Peyer's patch (tissue), 4 donors: Measurements from ENCODE around the gene MAGEB10. TPM values are rescaled to one million over a fixed set of nuclear protein-coding genes. Genes with fewer than 3 reads are reported as not detected.

Experiments used
- DNase-seq, 3 donors: peaks; one replicate each; pipeline ENCODE4 v3.0.0-alpha.2; 2017 to 2019
- H3K27ac ChIP-seq, 4 donors: fragments of 200-600 bp; sonication (generic); one replicate each; pipeline ENCODE4 v1.5.1; 2016 to 2019
- H3K27me3 ChIP-seq, 2 donors: fragments of 200-600 bp; sonication (generic); one replicate each; pipeline ENCODE4 v1.5.1; 2019
- H3K36me3 ChIP-seq, 3 donors: fragments of 200-600 bp; sonication (generic); one replicate each; pipeline ENCODE4 v1.5.1; 2016 to 2019
- H3K4me1 ChIP-seq, 4 donors: fragments of 200-600 bp; sonication (generic); one replicate each; pipeline ENCODE4 v1.5.1; 2016 to 2019
- H3K4me3 ChIP-seq, 4 donors: fragments of 200-600 bp; sonication (generic); 1 replicate in 3 of 4; 2 replicates in 1 of 4; pipeline ENCODE4 v1.5.1; 2016 to 2019; ENCODE audit warnings: mild to moderate bottlenecking in 1 of 4
- H3K9me3 ChIP-seq, 4 donors: fragments of 200-600 bp; sonication (generic); one replicate each; pipeline ENCODE4 v1.5.1; 2016 to 2019; ENCODE audit warnings: mild to moderate bottlenecking in 1 of 4
- CTCF ChIP-seq, 6 experiments: fragments of 450-650 bp in 4 of 6; fragments of 200-600 bp in 2 of 6; sonication (generic) in 1 of 6; IDR thresholded peaks; one replicate each; pipeline ENCODE4 v1.5.1; 2017 to 2019; ENCODE audit warnings: antibody characterized with exemption in 6 of 6, mild to moderate bottlenecking in 3 of 6, moderate library complexity in 1 of 6
- POLR2A ChIP-seq, 2 donors: fragments of 450-650 bp; IDR thresholded peaks; one replicate each; pipeline ENCODE4 v1.5.1; 2017; ENCODE audit warnings: antibody characterized with exemption in 2 of 2, mild to moderate bottlenecking in 2 of 2, moderate library complexity in 2 of 2
- total RNA-seq, 4 donors: library from RNA; depleted of rRNA; stranded (reverse); fragments of >200 nt; gene quantifications; one replicate each; pipeline ENCODE4 v1.1.0, GENCODE V29; 2016

The MAGEB10 gene
- total RNA-seq, 4 donors from 2014 or later: not detected

GRCh38 chrX:27842859-27843258 is 35.1 kb downstream of the MAGEB10 start:
- Histone ChIP-seq H3K36me3 (no peaks in the 10 kb centered on the region), H3K27me3 (no peaks in the 10 kb centered on the region), H3K27ac (no peak overlapping the region), H3K4me1 (no peaks in the 10 kb centered on the region), H3K4me3 (no peak overlapping the region), H3K9me3 (no peaks in the 10 kb centered on the region)
- no peak for DNase-seq
- no peak for TF ChIP-seq CTCF (IDR thresholded peaks at IDR 0.05)
- no peak for TF ChIP-seq POLR2A (IDR thresholded peaks at IDR 0.05)

GRCh38 chrX:27860337-27860736 is 52.5 kb downstream of the MAGEB10 start:
- H3K9me3 ChIP-seq: no peaks in the 10 kb centered on the region
- DNase-seq: no peak
- H3K36me3 ChIP-seq: no peaks in the 10 kb centered on the region
- no peak overlapping the region for H3K27ac ChIP-seq
- TF ChIP-seq CTCF (IDR thresholded peaks at IDR 0.05) (no peak), POLR2A (IDR thresholded peaks at IDR 0.05) (no peak)
- H3K4me3 ChIP-seq: no peak overlapping the region
- H3K27me3 ChIP-seq: no peaks in the 10 kb centered on the region
- no peaks in the 10 kb centered on the region for H3K4me1 ChIP-seq

GRCh38 chrX:27863809-27864208 is 56.0 kb downstream of the MAGEB10 start:
- no peak for TF ChIP-seq CTCF (IDR thresholded peaks at IDR 0.05)
- no peak for TF ChIP-seq POLR2A (IDR thresholded peaks at IDR 0.05)
- H3K27ac ChIP-seq: no peak overlapping the region
- H3K27me3 ChIP-seq: no peaks in the 10 kb centered on the region
- no peaks in the 10 kb centered on the region for H3K9me3 ChIP-seq
- no peaks in the 10 kb centered on the region for H3K36me3 ChIP-seq
- H3K4me1 ChIP-seq: no peaks in the 10 kb centered on the region
- no peak for DNase-seq
- no peak overlapping the region for H3K4me3 ChIP-seq

Other genes with a start within 250 kb of the MAGEB10 start
- gene DCAF8L2, start 217.6 kb upstream of the MAGEB10 start, total RNA-seq: not detected
- not detected for gene DCAF8L1, start 173.5 kb downstream of the MAGEB10 start, total RNA-seq